HG03060 (cell line): Measurements from ENCODE around the gene B4GALNT4.
"Not testable (repeated sequence)": the region's sequence is repeated elsewhere in the genome, so short reads cannot be mapped to it uniquely, and the experiment has no call there.

Experiments
- ATAC-seq: cut with Tn5 transposase; IDR thresholded peaks from one replicate; pipeline ENCODE4 v1.9.1; 2021; ENCODE audit warnings: low read depth, moderate number of reproducible peaks; ENCODE audit not compliant: unreplicated experiment

The B4GALNT4 gene

GRCh38 chr11:334264-334994, 34.9 kb upstream of the B4GALNT4 start:
- ATAC-seq, result no peak

DNA sequence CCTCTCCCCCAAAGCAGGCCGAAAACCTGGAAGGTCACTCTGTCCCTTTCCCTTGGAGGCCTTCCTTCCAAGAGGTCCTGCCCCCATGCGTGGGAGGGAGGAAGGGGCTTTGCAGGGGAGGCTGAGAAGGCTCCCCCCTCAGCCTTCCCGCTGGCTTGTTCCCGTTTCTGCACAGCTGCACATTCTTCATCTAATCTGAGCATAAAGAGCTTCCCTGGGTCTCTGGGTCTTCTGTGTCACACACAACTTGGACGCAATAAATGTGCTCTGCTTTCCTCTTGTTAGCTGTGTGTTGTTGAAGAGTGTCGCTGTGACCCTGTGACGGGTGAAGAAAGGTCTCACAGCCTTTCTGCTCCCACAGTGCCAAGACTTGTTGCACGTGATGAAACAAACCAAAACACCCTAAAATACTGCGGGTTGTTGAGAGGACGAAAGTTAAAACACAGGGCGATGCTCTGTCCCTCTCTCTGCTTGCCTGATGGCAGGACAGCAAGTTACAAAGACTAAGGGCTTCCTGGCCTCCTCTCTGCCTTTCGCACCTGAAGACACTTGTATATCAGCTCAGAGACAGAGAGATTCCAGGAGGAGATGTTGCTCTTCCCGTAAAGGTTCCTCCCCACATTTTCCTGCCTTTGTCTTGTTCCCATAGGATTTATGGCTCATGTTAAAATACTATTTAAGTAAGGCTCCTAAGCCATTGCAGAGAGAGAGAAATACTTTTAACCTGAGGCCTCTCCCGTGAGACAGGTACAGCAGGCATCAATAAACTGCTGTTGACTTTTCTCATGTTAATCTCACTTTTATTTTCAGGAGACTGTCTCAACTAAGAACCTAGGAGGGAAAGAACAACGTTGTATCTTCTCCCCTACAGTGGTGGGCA, 33.3 kb upstream of the B4GALNT4 start:
- ATAC-seq, result no peak

DNA sequence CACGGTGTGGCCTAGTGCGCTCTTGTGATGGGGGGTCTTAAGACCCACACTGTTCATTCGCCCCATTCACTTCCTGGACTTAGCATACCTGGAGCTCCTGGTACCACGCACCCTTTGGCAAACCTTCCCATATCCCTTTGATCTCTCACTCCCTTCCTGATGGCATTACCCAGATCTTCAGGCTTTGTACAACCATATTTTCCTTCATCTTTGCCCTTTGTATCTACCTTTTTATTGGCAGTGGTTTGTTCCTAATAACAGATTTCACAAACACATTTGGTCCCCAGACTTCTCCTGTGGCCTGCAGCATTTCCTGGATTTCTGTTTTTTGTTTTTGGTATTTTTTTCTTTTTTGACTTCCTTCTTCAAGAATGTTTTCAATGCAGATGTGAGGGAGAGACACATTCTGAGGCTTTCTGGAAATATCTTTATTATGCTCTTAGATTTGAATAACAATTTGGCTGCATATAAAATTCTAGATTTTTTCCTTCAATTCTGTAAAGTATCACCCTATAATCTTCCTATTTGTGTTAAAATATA, 32.6 kb upstream of the B4GALNT4 start:
- ATAC-seq, result no peak

- ATAC-seq, result no peak
Observed at GRCh38 chr11:337711-338110, 31.6 kb upstream of the B4GALNT4 start.

DNA sequence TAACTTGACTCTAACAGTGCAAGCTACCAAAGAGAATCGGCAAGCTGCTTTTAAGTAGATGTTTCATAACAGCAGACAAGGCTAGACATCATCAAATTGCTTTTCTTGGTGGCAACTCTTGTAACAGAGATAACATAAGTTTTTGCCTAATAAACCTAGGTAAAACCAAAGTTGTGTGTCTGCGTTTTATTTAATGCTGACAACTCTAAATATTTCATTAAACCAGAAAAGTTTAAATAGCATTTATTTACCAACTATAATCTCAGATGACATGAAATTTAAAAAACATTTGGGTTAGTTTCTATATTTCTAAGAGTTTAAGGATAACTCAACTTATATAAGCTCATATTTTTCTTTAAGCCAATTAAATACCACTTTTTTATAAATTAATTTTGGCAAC, 29.3 kb upstream of the B4GALNT4 start:
- no peak for ATAC-seq

DNA sequence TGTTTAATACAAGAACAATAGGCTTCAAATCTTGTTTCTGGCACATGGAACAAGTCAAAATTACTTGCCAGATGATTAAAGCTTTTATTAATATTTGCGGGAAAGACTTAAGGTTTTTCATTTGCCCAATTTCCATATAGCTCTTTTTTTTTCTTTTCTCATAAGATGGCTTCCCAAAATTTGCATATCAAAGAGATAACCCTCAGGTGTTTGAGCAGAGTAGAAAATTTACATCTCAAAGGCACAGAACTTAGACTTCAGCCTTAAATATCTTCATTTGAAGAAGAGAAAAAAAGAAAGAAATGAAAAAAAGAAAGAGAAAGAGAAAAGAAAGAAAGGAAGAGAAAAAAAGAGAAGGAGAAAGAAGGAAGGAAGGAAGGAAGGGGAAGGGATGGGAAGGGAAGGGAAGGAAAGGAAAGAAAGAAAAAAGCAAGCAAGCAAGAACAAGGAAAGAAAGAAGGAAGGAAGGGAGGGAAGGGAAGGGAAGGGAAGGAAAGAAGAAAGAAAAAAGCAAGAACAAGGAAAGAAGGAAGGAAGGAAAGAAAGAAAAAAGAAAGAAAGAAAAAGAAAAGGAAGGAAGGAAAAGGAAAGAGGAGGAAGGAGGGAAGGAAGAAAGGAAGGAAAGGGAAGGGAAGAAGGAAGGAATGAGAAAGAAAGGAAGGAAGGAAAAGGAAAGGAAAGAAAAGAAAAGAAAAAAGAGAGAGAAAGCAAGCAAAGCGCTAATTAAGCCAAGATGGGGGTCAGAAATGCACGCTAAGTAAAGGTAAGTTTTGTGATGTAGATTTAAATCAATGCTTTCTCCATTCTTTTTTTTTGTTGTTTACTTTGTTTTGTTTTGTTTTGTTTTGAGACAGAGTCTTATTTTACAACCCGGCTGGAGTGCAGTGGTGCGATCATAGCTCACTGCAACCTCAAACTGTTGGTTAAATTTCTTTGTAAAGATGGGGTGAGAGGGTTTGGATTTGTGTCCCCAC, 28.5 kb upstream of the B4GALNT4 start:
- no peak for ATAC-seq

GRCh38 chr11:342328-342727, 27.0 kb upstream of the B4GALNT4 start:
- no peak for ATAC-seq

GRCh38 chr11:344836-345578, 24.3 kb upstream of the B4GALNT4 start:
- no peak for ATAC-seq

DNA sequence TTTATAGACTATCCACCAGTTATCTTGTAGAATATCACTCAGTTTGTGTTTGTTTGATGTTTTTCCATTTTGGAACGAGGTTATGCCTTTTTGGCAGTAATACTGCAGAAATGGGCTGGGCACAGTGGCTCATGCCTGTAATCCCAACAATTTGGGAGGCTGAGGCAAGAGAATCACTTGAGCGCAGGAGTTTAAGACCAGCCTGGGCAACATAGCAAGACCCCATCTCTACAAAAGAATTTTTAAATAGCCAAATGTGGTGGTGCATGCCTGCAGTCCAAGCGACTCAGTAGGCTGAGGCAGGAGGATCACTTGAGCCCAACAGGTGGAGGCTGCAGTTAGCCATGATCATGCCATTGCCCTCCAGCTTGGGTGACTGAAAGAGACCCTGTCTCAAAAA, 22.8 kb upstream of the B4GALNT4 start:
- ATAC-seq, result no peak

DNA sequence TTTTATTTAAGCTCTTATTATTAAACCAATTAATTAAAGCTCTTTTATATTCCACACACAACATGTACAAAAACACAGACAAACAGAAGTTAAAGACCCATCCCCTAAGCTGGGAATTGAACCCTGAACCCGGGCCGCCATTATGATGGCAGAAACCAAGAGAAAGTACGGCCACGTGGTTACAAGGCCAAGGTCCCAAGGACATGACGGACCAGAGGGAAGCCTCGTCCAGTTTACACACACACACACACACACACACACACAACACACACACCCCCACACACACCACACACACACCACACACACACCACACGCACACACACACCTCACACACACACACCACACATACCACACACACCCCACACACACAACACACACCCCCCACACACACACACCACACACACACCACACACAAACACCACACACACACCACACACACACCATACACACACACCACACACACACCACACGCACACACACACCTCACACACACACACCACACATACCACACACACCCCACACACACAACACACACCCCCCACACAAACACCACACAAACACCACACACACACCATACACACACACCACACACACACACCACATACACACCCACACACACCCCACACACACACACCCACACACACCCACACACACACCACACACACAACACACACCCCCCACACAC, 19.9 kb upstream of the B4GALNT4 start:
- ATAC-seq, result not testable (repeated sequence)

GRCh38 chr11:350033-350722, 19.1 kb upstream of the B4GALNT4 start:
- not testable (repeated sequence) for ATAC-seq

GRCh38 chr11:350723-351255, 18.5 kb upstream of the B4GALNT4 start:
- ATAC-seq, result no peak

GRCh38 chr11:351411-351810, 17.9 kb upstream of the B4GALNT4 start:
- no peak for ATAC-seq

DNA sequence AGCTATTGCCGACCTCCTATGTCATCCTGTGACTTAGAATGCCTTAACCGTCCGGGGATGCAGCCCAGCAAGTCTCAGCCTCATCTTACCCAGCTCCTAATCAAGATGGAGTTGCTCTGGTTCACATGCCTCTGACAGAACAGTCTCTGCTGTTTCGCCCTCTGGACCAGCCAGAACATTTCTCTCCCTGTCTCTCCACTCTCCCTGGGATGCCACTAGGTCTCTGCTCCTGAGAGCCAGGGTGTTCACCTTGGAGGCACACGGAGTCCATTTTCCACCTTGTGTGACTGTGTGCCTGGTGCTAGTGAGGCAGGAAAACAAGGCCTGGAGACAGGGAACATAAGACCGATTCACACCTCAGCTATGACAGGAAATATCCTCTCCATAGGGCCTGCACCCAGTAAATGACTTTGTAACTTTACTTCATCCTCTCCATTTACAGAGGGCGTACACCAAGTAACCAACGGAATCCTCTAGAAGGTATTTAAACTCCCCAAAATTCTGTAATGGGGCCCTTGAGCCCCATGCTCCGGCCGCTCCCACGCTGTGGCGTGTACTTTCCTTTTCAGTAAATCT, 16.8 kb upstream of the B4GALNT4 start:
- ATAC-seq, result no peak

- ATAC-seq, result no peak
Observed at GRCh38 chr11:353179-353873, 16.0 kb upstream of the B4GALNT4 start.

DNA sequence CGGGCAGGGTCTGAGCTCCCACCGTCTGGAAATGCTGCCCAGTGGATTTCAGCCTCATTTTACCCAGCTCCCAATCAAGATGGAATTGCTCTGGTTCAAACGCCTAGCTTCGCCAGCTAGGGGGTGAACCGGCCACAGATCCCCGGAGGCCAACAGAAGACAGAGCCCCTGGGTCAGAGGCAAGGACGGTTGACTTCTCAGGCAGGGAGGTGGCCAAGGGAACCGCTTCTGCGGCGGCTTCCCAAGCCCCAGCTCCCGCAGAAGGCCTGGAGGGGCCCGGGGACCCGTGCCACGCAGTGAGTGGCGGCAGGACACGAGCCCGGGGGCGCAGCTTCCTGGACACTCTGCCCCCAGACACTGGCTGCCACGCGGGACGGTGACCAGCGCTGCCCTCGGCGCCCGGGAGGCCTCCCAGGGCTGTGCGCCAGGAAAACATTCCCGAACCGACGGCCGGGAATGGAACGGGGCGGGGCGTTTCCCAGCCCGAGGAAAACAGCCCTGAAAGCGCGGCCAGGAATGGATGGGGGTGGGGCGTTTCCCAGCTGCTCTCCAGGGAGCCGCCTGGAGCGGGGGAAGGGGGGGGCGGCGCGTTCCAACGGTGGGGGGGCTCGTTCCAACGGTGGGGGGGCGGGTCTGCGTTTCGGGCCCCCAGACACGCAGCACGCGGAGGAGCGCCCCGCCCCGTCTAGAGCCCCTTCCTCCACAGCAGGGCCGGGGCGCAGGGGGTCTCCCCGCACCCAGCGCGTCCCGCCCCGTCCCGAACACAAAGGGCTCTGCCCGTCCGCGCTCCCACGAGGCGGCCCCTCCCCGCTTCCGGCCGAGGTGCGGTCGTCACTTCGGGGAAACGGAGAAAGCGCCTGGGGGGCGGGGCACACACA, 13.5 kb upstream of the B4GALNT4 start:
- no peak for ATAC-seq
